PC-3 (cell line): ENCODE measurements around the gene MAPKAP1. TPM values are rescaled to one million over a fixed set of nuclear protein-coding genes. Genes with fewer than 3 reads are reported as not detected.

Source experiments
- ATAC-seq: fragments of 200-7000 bp; cut with Tn5 transposase; 2 replicates; pipeline ENCODE4 v1.9.1; 2020; ENCODE audit warnings: mild to moderate bottlenecking, moderate library complexity
- BruUV-seq: library from RNA; stranded (reverse); fragments of 400-500 nt; replicated peaks from 2 replicates; lab custom pipeline; 2021; lab: Mats Ljungman, UMichigan
- CTCF ChIA-PET: fragments of 300-600 bp; sonication (Branson Sonifier 250); formaldehyde crosslinking; loops from one replicate; lab custom pipeline; 2022; ENCODE audit warnings: antibody characterized with exemption; lab: Charles Lee
- POLR2A ChIA-PET: fragments of 300-600 bp; sonication (Branson Sonifier 250); formaldehyde crosslinking; loops from one replicate; lab custom pipeline; 2022; ENCODE audit warnings: antibody characterized with exemption; ENCODE audit not compliant: unreplicated experiment; lab: Charles Lee
- DNase-seq: peaks from one replicate; pipeline ENCODE4 v3.0.0-alpha.2; 2015
- H2AFZ ChIP-seq: fragments of 300-600 bp; sonication (generic); 2 replicates; pipeline ENCODE4 v1.6.0; 2016; ENCODE audit warnings: antibody characterized with exemption, low read length
- H3F3A ChIP-seq: fragments of 300-600 bp; sonication (generic); one replicate; pipeline ENCODE4 v1.6.0; 2017; ENCODE audit warnings: antibody characterized with exemption, low read length, control low read depth, mild to moderate bottlenecking; ENCODE audit not compliant: unreplicated experiment
- H3K27ac ChIP-seq: fragments of 300-600 bp; sonication (generic); 2 replicates; pipeline ENCODE4 v1.5.1; 2016; ENCODE audit warnings: mild to moderate bottlenecking, low read length
- H3K27me3 ChIP-seq: fragments of 300-600 bp; sonication (generic); 2 replicates; pipeline ENCODE4 v1.6.1; 2016; ENCODE audit warnings: low read length, mixed read lengths
- H3K36me3 ChIP-seq: fragments of 300-600 bp; sonication (generic); 2 replicates; pipeline ENCODE4 v1.6.1; 2016; ENCODE audit warnings: low read depth, mixed run types, low read length, mixed read lengths
- H3K4me1 ChIP-seq: fragments of 300-600 bp; sonication (generic); 2 replicates; pipeline ENCODE4 v1.5.1; 2016; ENCODE audit warnings: low read length; ENCODE audit not compliant: insufficient read depth
- H3K4me2 ChIP-seq: fragments of 300-600 bp; sonication (generic); 2 replicates; pipeline ENCODE4 v1.6.0; 2016; ENCODE audit warnings: low read length
- H3K4me3 ChIP-seq: fragments of 300-600 bp; sonication (generic); 2 replicates; pipeline ENCODE4 v1.5.1; 2016; ENCODE audit warnings: mild to moderate bottlenecking, low read length, mixed read lengths
- H3K79me2 ChIP-seq: fragments of 300-600 bp; sonication (generic); 2 replicates; pipeline ENCODE4 v1.6.1; 2017; ENCODE audit warnings: low read length, mixed read lengths
- H3K9ac ChIP-seq: fragments of 300-600 bp; sonication (generic); 2 replicates; pipeline ENCODE4 v1.6.0; 2016; ENCODE audit warnings: mild to moderate bottlenecking, low read length
- H3K9me2 ChIP-seq: fragments of 300-600 bp; sonication (generic); replicated peaks from 2 replicates; pipeline ENCODE4 v1.6.1; 2016; ENCODE audit warnings: mixed run types, low read length, mixed read lengths
- H3K9me3 ChIP-seq: fragments of 300-600 bp; sonication (generic); 2 replicates; pipeline ENCODE4 v1.6.1; 2016; ENCODE audit warnings: low read length, mixed read lengths
- H4K20me1 ChIP-seq: fragments of 300-600 bp; sonication (generic); 2 replicates; pipeline ENCODE4 v1.6.1; 2016; ENCODE audit warnings: low read length, mixed read lengths
- CTCF ChIP-seq: fragments of 300-600 bp; sonication (generic); conservative IDR thresholded peaks from 2 replicates; pipeline ENCODE4 v1.5.1; 2017; ENCODE audit warnings: antibody characterized with exemption, low read depth, mild to moderate bottlenecking, low read length
- EZH2 ChIP-seq: fragments of 300-600 bp; sonication (generic); IDR thresholded peaks from one replicate; pipeline ENCODE4 v1.6.1; 2017; ENCODE audit warnings: antibody characterized with exemption, mild to moderate bottlenecking, low read length; ENCODE audit not compliant: unreplicated experiment
- EZH2phosphoT487 ChIP-seq: fragments of 300-600 bp; sonication (generic); IDR thresholded peaks from 2 replicates; pipeline ENCODE4 v1.6.1; 2018; ENCODE audit warnings: mild to moderate bottlenecking, antibody characterized with exemption, low read length, borderline replicate concordance
- intact Hi-C: fragments of 100-400 bp; cut with micrococcal nuclease; formaldehyde crosslinking; loops from 2 replicates; pipeline ENCODE4 v1.9.0; 2023
- total RNA-seq: library from RNA; depleted of rRNA; stranded (reverse); fragments of >200 nt; gene quantifications from 2 replicates; pipeline ENCODE4 v1.2.3, GENCODE V29; 2014

Gene MAPKAP1
- total RNA-seq, 1 experiment from 2014 or later: 128 TPM

GRCh38 chr9:125472562-125472925 lies 234.5 kb downstream of the MAPKAP1 start:
- Histone ChIP-seq H3K27me3 (no peaks in the 10 kb centered on the region), H3K9ac (no peak overlapping the region), H3K4me2 (no peak overlapping the region), H3F3A (no peaks in the 10 kb centered on the region), H3K4me3 (no peak overlapping the region), H3K9me3 (no peaks in the 10 kb centered on the region), H4K20me1 (no peaks in the 10 kb centered on the region), H3K4me1 (no peaks in the 10 kb centered on the region), H3K27ac (no peak overlapping the region), H3K9me2 (no peaks in the 10 kb centered on the region), H2AFZ (no peak overlapping the region), H3K79me2 (no peaks in the 10 kb centered on the region), H3K36me3 (no peaks in the 10 kb centered on the region)
- DNase-seq: no peak
- ChIA-PET CTCF (no interaction called here), POLR2A (no interaction called here)
- intact Hi-C loops: no loop called here
- BruUV-seq: no TSS peak
- no peak for ATAC-seq
- no peak for TF ChIP-seq CTCF
- no peak for TF ChIP-seq EZH2phosphoT487
- TF ChIP-seq EZH2: no peak

- H2AFZ ChIP-seq: no peak overlapping the region
- H3K4me3 ChIP-seq: no peak overlapping the region
- DNase-seq (no peak), ATAC-seq (no peak)
- H3K9ac ChIP-seq: no peak overlapping the region
- no peaks in the 10 kb centered on the region for H3K9me2 ChIP-seq
- H3K4me2 ChIP-seq: no peak overlapping the region
- BruUV-seq: no TSS peak
- no peaks in the 10 kb centered on the region for H3K79me2 ChIP-seq
- intact Hi-C loops: no loop called here
- H3K27ac ChIP-seq: no peak overlapping the region
- no peaks in the 10 kb centered on the region for H3K36me3 ChIP-seq
- no peaks in the 10 kb centered on the region for H3K27me3 ChIP-seq
- ChIA-PET CTCF (no interaction called here), POLR2A (no interaction called here)
- no peaks in the 10 kb centered on the region for H3K9me3 ChIP-seq
- H4K20me1 ChIP-seq: no peaks in the 10 kb centered on the region
- TF ChIP-seq EZH2phosphoT487 (no peak), CTCF (no peak), EZH2 (no peak)
- no peaks in the 10 kb centered on the region for H3K4me1 ChIP-seq
- no peaks in the 10 kb centered on the region for H3F3A ChIP-seq
Measured at GRCh38 chr9:125470767-125471580, 236.0 kb downstream of the MAPKAP1 start.

- ChIA-PET CTCF (no interaction called here), POLR2A (no interaction called here)
- H3K36me3 ChIP-seq: no peaks in the 10 kb centered on the region
- no peaks in the 10 kb centered on the region for H3F3A ChIP-seq
- no peak overlapping the region for H3K27ac ChIP-seq
- H4K20me1 ChIP-seq: no peaks in the 10 kb centered on the region
- no peaks in the 10 kb centered on the region for H3K9me3 ChIP-seq
- H3K4me2 ChIP-seq: no peak overlapping the region
- H2AFZ ChIP-seq: no peak overlapping the region
- H3K27me3 ChIP-seq: no peaks in the 10 kb centered on the region
- H3K79me2 ChIP-seq: no peaks in the 10 kb centered on the region
- intact Hi-C loops: no loop called here
- no peaks in the 10 kb centered on the region for H3K4me1 ChIP-seq
- no peak for DNase-seq
- H3K4me3 ChIP-seq: no peak overlapping the region
- BruUV-seq: no TSS peak
- TF ChIP-seq CTCF (no peak), EZH2 (no peak), EZH2phosphoT487 (no peak)
- ATAC-seq: no peak
- no peaks in the 10 kb centered on the region for H3K9me2 ChIP-seq
- no peak overlapping the region for H3K9ac ChIP-seq
Measured at GRCh38 chr9:125470189-125470588, 236.8 kb downstream of the MAPKAP1 start.
